ENCODE data around the gene BTBD6.

- TF ChIP-seq CTCF (IDR thresholded peaks at IDR 0.05) (no peak), POLR2AphosphoS5 (IDR thresholded peaks at IDR 0.05; ENCODE audit: low read depth, low read length) (no peak), REST (IDR thresholded peaks at IDR 0.05; ENCODE audit: insufficient read depth in 1 of 2, low read depth in 2 of 2, low read length in 1 of 2) (no peak)
These were observed 47.7 kb upstream of the BTBD6 start for GRCh38 chr14:105200641-105201040.

Data from Panc1 (cell line).